PC-9 (cell line): ENCODE measurements around the gene CELF2. TPM values are rescaled to one million over a fixed set of nuclear protein-coding genes. Genes with fewer than 3 reads are reported as not detected.

Experiments
- BruUV-seq: library from RNA; stranded (reverse); fragments of 400-500 nt; replicated peaks from 2 replicates; lab custom pipeline; 2021; lab: Mats Ljungman, UMichigan
- CTCF ChIA-PET: fragments of 300-600 bp; sonication (Branson Sonifier 250); formaldehyde crosslinking; loops from one replicate; lab custom pipeline; 2022; ENCODE audit warnings: antibody characterized with exemption; lab: Charles Lee
- POLR2A ChIA-PET: fragments of 300-600 bp; sonication (Branson Sonifier 250); formaldehyde crosslinking; loops from one replicate; lab custom pipeline; 2022; ENCODE audit warnings: antibody characterized with exemption; ENCODE audit not compliant: unreplicated experiment; lab: Charles Lee
- DNase-seq, 2 experiments: peaks; one replicate each; pipeline versions ENCODE4 v3.0.0 to v3.0.0-alpha.2; 2015 to 2022; ENCODE audit warnings: mixed read lengths in 1 of 2
- H2AFZ ChIP-seq: fragments of 200-600 bp; sonication (generic); 2 replicates; pipeline ENCODE4 v1.8.1; 2017; ENCODE audit warnings: antibody characterized with exemption
- H3F3A ChIP-seq: fragments of 200-600 bp; sonication (generic); 2 replicates; pipeline ENCODE4 v1.8.1; 2017; ENCODE audit warnings: antibody characterized with exemption, mild to moderate bottlenecking, low read depth; ENCODE audit not compliant: insufficient read depth
- H3K27ac ChIP-seq: fragments of 200-600 bp; sonication (generic); 2 replicates; pipeline ENCODE4 v1.6.1; 2016; ENCODE audit warnings: mixed run types
- H3K27me3 ChIP-seq: fragments of 200-600 bp; sonication (generic); 2 replicates; pipeline ENCODE4 v1.6.1; 2016; ENCODE audit warnings: low read depth, mixed run types; ENCODE audit not compliant: insufficient read depth
- H3K36me3 ChIP-seq: fragments of 200-600 bp; sonication (generic); 2 replicates; pipeline ENCODE4 v1.6.1; 2016; ENCODE audit warnings: low read depth, mixed run types
- H3K4me1 ChIP-seq: fragments of 200-600 bp; sonication (generic); replicated peaks from 2 replicates; pipeline ENCODE4 v1.6.1; 2016; ENCODE audit warnings: mixed run types; ENCODE audit not compliant: insufficient read depth
- H3K4me2 ChIP-seq: fragments of 200-600 bp; sonication (generic); 2 replicates; pipeline ENCODE4 v1.6.1; 2017; ENCODE audit warnings: mixed run types
- H3K4me3 ChIP-seq: fragments of 200-600 bp; sonication (generic); 2 replicates; pipeline ENCODE4 v1.6.1; 2016; ENCODE audit warnings: mixed run types
- H3K79me2 ChIP-seq: fragments of 200-600 bp; sonication (generic); 2 replicates; pipeline ENCODE4 v1.6.1; 2017; ENCODE audit warnings: low read depth, mixed run types
- H3K9me2 ChIP-seq: fragments of 200-600 bp; sonication (generic); 2 replicates; pipeline ENCODE4 v1.8.1; 2017; ENCODE audit warnings: mild to moderate bottlenecking; ENCODE audit not compliant: insufficient read depth
- H3K9me3 ChIP-seq: fragments of 200-600 bp; sonication (generic); 2 replicates; pipeline ENCODE4 v1.8.1; 2016; ENCODE audit warnings: low read depth; ENCODE audit not compliant: insufficient read depth
- H4K20me1 ChIP-seq: fragments of 200-600 bp; sonication (generic); 2 replicates; pipeline ENCODE4 v1.8.1; 2017; ENCODE audit not compliant: insufficient read depth
- CTCF ChIP-seq: fragments of 200-600 bp; sonication (generic); conservative IDR thresholded peaks from 2 replicates; pipeline ENCODE4 v1.6.1; 2017; ENCODE audit warnings: mixed run types, antibody characterized with exemption, mild to moderate bottlenecking, moderate library complexity
- EZH2 ChIP-seq: fragments of 200-600 bp; sonication (generic); IDR thresholded peaks from 2 replicates; pipeline ENCODE4 v1.8.0; 2017; ENCODE audit warnings: antibody characterized with exemption, low read depth
- intact Hi-C: fragments of 100-400 bp; cut with micrococcal nuclease; formaldehyde crosslinking; loops from one replicate; pipeline ENCODE4 v1.10.0; 2022; ENCODE audit not compliant: unreplicated experiment
- total RNA-seq: library from RNA; stranded (reverse); gene quantifications from 2 replicates; pipeline ENCODE4 v1.2.3, GENCODE V29; 2021

The CELF2 gene
- total RNA-seq, 1 experiment from 2014 or later = not detected

- ChIA-PET POLR2A (no interaction called here), CTCF (no interaction called here)
- TF ChIP-seq CTCF (no peak), EZH2 (no peak)
- H3K4me2 ChIP-seq = no peak overlapping the region
- DNase-seq = no peak
- H3F3A ChIP-seq = no peaks in the 10 kb centered on the region
- no TSS peak for BruUV-seq
- no peaks in the 10 kb centered on the region for H3K79me2 ChIP-seq
- H2AFZ ChIP-seq = no peak overlapping the region
- no peaks in the 10 kb centered on the region for H4K20me1 ChIP-seq
- no peaks in the 10 kb centered on the region for H3K9me3 ChIP-seq
- peaks cover 55% of the 10 kb centered on the region for H3K27me3 ChIP-seq
- H3K27ac ChIP-seq = no peak overlapping the region
- no peaks in the 10 kb centered on the region for H3K9me2 ChIP-seq
- H3K36me3 ChIP-seq = no peaks in the 10 kb centered on the region
- intact Hi-C loops = no loop called here
- H3K4me3 ChIP-seq = no peak overlapping the region
- no peaks in the 10 kb centered on the region for H3K4me1 ChIP-seq
Observed at GRCh38 chr10:11322698-11323097, 305.0 kb downstream of the CELF2 start.

- Histone ChIP-seq H3K4me1 (no peaks in the 10 kb centered on the region), H3K9me3 (no peaks in the 10 kb centered on the region), H4K20me1 (no peaks in the 10 kb centered on the region), H3K27me3 (peaks cover 68% of the 10 kb centered on the region), H3K4me2 (no peak overlapping the region), H3K36me3 (no peaks in the 10 kb centered on the region), H3K79me2 (no peaks in the 10 kb centered on the region), H2AFZ (no peak overlapping the region), H3K27ac (no peak overlapping the region), H3K9me2 (no peaks in the 10 kb centered on the region), H3F3A (no peaks in the 10 kb centered on the region), H3K4me3 (no peak overlapping the region)
- DNase-seq = no peak
- intact Hi-C loops = no loop called here
- ChIA-PET CTCF (no interaction called here), POLR2A (no interaction called here)
- TF ChIP-seq CTCF (no peak), EZH2 (no peak)
- BruUV-seq = no TSS peak
Observed at GRCh38 chr10:11324761-11325321, 307.2 kb downstream of the CELF2 start.

GRCh38 chr10:11325817-11326216, 308.1 kb downstream of the CELF2 start:
- ChIA-PET CTCF (no interaction called here), POLR2A (no interaction called here)
- no peaks in the 10 kb centered on the region for H3K36me3 ChIP-seq
- H3K9me2 ChIP-seq = no peaks in the 10 kb centered on the region
- no peak for DNase-seq
- intact Hi-C loops = no loop called here
- no peak for TF ChIP-seq CTCF
- no TSS peak for BruUV-seq
- H3K4me2 ChIP-seq = no peak overlapping the region
- no peaks in the 10 kb centered on the region for H3K4me1 ChIP-seq
- H3K79me2 ChIP-seq = no peaks in the 10 kb centered on the region
- peaks cover 65% of the 10 kb centered on the region for H3K27me3 ChIP-seq
- H2AFZ ChIP-seq = no peak overlapping the region
- no peak overlapping the region for H3K27ac ChIP-seq
- no peaks in the 10 kb centered on the region for H3F3A ChIP-seq
- no peaks in the 10 kb centered on the region for H4K20me1 ChIP-seq
- no peak overlapping the region for H3K4me3 ChIP-seq
- H3K9me3 ChIP-seq = no peaks in the 10 kb centered on the region
